ENCODE results near the gene BHMT2. TPM values are rescaled to one million over a fixed set of nuclear protein-coding genes. Genes with fewer than 3 reads are reported as not detected.

The BHMT2 gene
- total and polyA plus RNA-seq, 2 of the 13 experiments (the other 11 are each of a cell fraction or from before 2014, with no cell fraction given): 13.8 to 18.8 TPM

DNA sequence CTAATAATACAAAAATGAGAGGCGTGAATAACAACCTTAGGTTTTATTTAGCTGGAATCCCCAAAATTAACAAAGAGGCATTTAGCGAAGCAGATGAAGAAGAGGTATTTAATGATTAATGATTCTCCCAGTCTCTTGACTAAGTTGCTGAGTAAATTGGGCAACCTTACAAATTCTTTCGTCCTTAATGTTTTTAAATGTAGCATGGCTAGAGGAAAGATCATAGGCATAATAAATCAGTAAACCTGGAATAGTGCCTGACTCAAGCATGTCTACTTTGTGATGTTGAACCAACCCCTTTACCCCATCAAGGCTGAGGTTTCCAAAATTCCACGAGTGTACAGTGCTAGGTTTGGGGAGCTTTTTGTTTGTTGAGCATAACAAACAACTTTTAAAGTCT, 49.9 kb downstream of the BHMT2 start:
- ATAC-seq (no peak), DNase-seq (ENCODE audit: low spot score) (no peak), FAIRE-seq (no peak)
- Histone ChIP-seq H2AFZ (ENCODE audit: low read length) (no peak overlapping the region), H3K9me3 (ENCODE audit: low read length) (no peaks in the 10 kb centered on the region), H3K4me2 (ENCODE audit: low read depth, low read length) (no peak overlapping the region), H3K4me1 (ENCODE audit: insufficient read depth, low read length) (no peaks in the 10 kb centered on the region), H3K9ac (ENCODE audit: insufficient read depth, low read depth, low read length) (no peak overlapping the region), H3K4me3 (replicated peaks in 1 of 3; ENCODE audit: insufficient read depth in 1 of 3, low read depth in 2 of 3, low read length in 3 of 3) (no peak overlapping the region), H4K20me1 (ENCODE audit: insufficient read depth, low read length) (no peaks in the 10 kb centered on the region), H3K27me3 (ENCODE audit: control insufficient read depth in 1 of 2, insufficient read depth in 2 of 2, low read length in 2 of 2) (no peaks in the 10 kb centered on the region), H3K27ac (ENCODE audit: extremely low read length, insufficient read depth, low read length) (no peak overlapping the region), H3K79me2 (ENCODE audit: insufficient read depth, low read length) (no peaks in the 10 kb centered on the region), H3K36me3 (replicated peaks in 1 of 2; ENCODE audit: control insufficient read depth in 1 of 2, insufficient read depth in 2 of 2, low read length in 2 of 2) (no peaks in the 10 kb centered on the region)
- in situ Hi-C loops (cut with HindIII; ENCODE audit: extremely low pct_ligation_motif_present, low pct_unique_long_range_greater_than_20kb): no loop called here
- no TSS peak for BruUV-seq (replicated peaks)
- intact Hi-C loops (cut with micrococcal nuclease; ENCODE audit: unreplicated experiment): no loop called here
- ChIA-PET POLR2A (no interaction called here), CTCF (ENCODE audit: low intra/inter-chr PET ratio, low total read pairs) (no interaction called here)
- 52% methylated on average over 4 of the region's 4 CpGs for WGBS (ENCODE audit: low lambda C conversion rate)
- TF ChIP-seq SALL2 (CRISPR knock-in tag; IDR thresholded peaks at IDR 0.05) (no peak), ZFP90 (CRISPR knock-in tag; IDR thresholded peaks at IDR 0.05; ENCODE audit: borderline replicate concordance) (no peak), MED8 (CRISPR knock-in tag; IDR thresholded peaks at IDR 0.05; ENCODE audit: insufficient replicate concordance) (no peak), PRMT3 (CRISPR knock-in tag; IDR thresholded peaks at IDR 0.05; ENCODE audit: borderline replicate concordance, low read depth) (no peak), HES4 (CRISPR knock-in tag; IDR thresholded peaks at IDR 0.05; ENCODE audit: borderline replicate concordance) (no peak), NR1H2 (CRISPR knock-in tag; IDR thresholded peaks at IDR 0.05; ENCODE audit: borderline replicate concordance, low read depth) (no peak), ATF1 (CRISPR knock-in tag; IDR thresholded peaks at IDR 0.05) (no peak), RFX3 (CRISPR knock-in tag; IDR thresholded peaks at IDR 0.05) (no peak), NFIC (IDR thresholded peaks at IDR 0.05; ENCODE audit: low read length) (no peak), ZNF143 (CRISPR knock-in tag; IDR thresholded peaks at IDR 0.05) (no peak), SPEN (CRISPR knock-in tag; IDR thresholded peaks at IDR 0.05; ENCODE audit: low read depth) (no peak), JARID2 (CRISPR knock-in tag; IDR thresholded peaks at IDR 0.05; ENCODE audit: insufficient replicate concordance) (no peak), BHLHE40 (IDR thresholded peaks at IDR 0.05; ENCODE audit: low read length) (no peak), SKI (IDR thresholded peaks at IDR 0.05; ENCODE audit: partially characterized antibody) (no peak)
- TF ChIP-seq, protein P1, sequence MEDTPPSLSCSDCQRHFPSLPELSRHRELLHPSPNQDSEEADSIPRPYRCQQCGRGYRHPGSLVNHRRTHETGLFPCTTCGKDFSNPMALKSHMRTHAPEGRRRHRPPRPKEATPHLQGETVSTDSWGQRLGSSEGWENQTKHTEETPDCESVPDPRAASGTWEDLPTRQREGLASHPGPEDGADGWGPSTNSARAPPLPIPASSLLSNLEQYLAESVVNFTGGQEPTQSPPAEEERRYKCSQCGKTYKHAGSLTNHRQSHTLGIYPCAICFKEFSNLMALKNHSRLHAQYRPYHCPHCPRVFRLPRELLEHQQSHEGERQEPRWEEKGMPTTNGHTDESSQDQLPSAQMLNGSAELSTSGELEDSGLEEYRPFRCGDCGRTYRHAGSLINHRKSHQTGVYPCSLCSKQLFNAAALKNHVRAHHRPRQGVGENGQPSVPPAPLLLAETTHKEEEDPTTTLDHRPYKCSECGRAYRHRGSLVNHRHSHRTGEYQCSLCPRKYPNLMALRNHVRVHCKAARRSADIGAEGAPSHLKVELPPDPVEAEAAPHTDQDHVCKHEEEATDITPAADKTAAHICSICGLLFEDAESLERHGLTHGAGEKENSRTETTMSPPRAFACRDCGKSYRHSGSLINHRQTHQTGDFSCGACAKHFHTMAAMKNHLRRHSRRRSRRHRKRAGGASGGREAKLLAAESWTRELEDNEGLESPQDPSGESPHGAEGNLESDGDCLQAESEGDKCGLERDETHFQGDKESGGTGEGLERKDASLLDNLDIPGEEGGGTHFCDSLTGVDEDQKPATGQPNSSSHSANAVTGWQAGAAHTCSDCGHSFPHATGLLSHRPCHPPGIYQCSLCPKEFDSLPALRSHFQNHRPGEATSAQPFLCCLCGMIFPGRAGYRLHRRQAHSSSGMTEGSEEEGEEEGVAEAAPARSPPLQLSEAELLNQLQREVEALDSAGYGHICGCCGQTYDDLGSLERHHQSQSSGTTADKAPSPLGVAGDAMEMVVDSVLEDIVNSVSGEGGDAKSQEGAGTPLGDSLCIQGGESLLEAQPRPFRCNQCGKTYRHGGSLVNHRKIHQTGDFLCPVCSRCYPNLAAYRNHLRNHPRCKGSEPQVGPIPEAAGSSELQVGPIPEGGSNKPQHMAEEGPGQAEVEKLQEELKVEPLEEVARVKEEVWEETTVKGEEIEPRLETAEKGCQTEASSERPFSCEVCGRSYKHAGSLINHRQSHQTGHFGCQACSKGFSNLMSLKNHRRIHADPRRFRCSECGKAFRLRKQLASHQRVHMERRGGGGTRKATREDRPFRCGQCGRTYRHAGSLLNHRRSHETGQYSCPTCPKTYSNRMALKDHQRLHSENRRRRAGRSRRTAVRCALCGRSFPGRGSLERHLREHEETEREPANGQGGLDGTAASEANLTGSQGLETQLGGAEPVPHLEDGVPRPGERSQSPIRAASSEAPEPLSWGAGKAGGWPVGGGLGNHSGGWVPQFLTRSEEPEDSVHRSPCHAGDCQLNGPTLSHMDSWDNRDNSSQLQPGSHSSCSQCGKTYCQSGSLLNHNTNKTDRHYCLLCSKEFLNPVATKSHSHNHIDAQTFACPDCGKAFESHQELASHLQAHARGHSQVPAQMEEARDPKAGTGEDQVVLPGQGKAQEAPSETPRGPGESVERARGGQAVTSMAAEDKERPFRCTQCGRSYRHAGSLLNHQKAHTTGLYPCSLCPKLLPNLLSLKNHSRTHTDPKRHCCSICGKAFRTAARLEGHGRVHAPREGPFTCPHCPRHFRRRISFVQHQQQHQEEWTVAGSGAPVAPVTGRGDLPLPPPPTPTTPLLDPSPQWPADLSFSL (CRISPR knock-in tag; IDR thresholded peaks at IDR 0.05): no peak
- TF ChIP-seq, protein P2, sequence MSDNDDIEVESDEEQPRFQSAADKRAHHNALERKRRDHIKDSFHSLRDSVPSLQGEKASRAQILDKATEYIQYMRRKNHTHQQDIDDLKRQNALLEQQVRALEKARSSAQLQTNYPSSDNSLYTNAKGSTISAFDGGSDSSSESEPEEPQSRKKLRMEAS (IDR thresholded peaks at IDR 0.05): no peak
- TF ChIP-seq, protein P3, sequence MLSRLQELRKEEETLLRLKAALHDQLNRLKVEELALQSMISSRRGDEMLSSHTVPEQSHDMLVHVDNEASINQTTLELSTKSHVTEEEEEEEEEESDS (CRISPR knock-in tag; IDR thresholded peaks at IDR 0.05; ENCODE audit: borderline replicate concordance): no peak
- TF ChIP-seq, protein P4, sequence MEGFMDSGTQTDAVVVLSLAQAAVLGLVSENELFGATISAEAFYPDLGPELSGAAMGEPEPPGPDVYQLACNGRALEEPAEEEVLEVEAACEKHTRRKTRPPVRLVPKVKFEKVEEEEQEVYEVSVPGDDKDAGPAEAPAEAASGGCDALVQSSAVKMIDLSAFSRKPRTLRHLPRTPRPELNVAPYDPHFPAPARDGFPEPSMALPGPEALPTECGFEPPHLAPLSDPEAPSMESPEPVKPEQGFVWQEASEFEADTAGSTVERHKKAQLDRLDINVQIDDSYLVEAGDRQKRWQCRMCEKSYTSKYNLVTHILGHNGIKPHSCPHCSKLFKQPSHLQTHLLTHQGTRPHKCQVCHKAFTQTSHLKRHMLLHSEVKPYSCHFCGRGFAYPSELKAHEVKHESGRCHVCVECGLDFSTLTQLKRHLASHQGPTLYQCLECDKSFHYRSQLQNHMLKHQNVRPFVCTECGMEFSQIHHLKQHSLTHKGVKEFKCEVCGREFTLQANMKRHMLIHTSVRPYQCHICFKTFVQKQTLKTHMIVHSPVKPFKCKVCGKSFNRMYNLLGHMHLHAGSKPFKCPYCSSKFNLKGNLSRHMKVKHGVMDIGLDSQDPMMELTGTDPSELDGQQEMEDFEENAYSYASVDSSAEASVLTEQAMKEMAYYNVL (CRISPR knock-in tag; IDR thresholded peaks at IDR 0.05; ENCODE audit: borderline replicate concordance): no peak
